Panc1 (cell line): ENCODE measurements around the gene CLDN11. TPM values are rescaled to one million over a fixed set of nuclear protein-coding genes. Genes with fewer than 3 reads are reported as not detected.

ENCODE experiments used
- ATAC-seq: fragments of 200-7000 bp; cut with Tn5 transposase; 2 replicates; pipeline ENCODE4 v1.9.1; 2020; ENCODE audit warnings: mild to moderate bottlenecking, moderate library complexity
- BruUV-seq: library from RNA; stranded (reverse); fragments of 400-500 nt; replicated peaks from 2 replicates; lab custom pipeline; 2021; lab: Mats Ljungman, UMichigan
- CTCF ChIA-PET: fragments of 300-600 bp; sonication (Branson Sonifier 250); formaldehyde crosslinking; loops from one replicate; lab custom pipeline; 2022; ENCODE audit warnings: antibody characterized with exemption; lab: Charles Lee
- POLR2A ChIA-PET: fragments of 300-600 bp; sonication (Branson Sonifier 250); formaldehyde crosslinking; loops from one replicate; lab custom pipeline; 2022; ENCODE audit warnings: antibody characterized with exemption; lab: Charles Lee
- DNase-seq: peaks from one replicate; pipeline ENCODE4 v3.0.0-alpha.2; 2010; ENCODE audit warnings: low read depth, low spot score
- H3K27ac ChIP-seq: 2 replicates; pipeline ENCODE4 v1.5.1; 2011; ENCODE audit warnings: mild to moderate bottlenecking, low read length, inconsistent platforms
- H3K27me3 ChIP-seq: fragments of 200-500 bp; sonication (Bioruptor generic); 2 replicates; pipeline ENCODE4 v1.6.0; 2014; ENCODE audit warnings: low read length, inconsistent platforms; ENCODE audit not compliant: control insufficient read depth, insufficient read depth
- H3K36me3 ChIP-seq: fragments of 200-500 bp; sonication (Bioruptor generic); 2 replicates; pipeline ENCODE4 v1.5.1; 2014; ENCODE audit warnings: inconsistent platforms, mild to moderate bottlenecking, low read length, moderate library complexity; ENCODE audit not compliant: control insufficient read depth, insufficient read depth
- H3K4me1 ChIP-seq: 2 replicates; pipeline ENCODE4 v1.5.1; 2011; ENCODE audit warnings: inconsistent platforms, mild to moderate bottlenecking, low read length, moderate library complexity; ENCODE audit not compliant: control insufficient read depth, insufficient read depth
- H3K4me3 ChIP-seq, 2 experiments: 2 replicates each; pipeline ENCODE4 v1.5.1; 2011 to 2012; ENCODE audit warnings: low read depth in 2 of 2, low read length in 2 of 2, mild to moderate bottlenecking in 2 of 2, inconsistent platforms in 1 of 2, moderate library complexity in 1 of 2
- H3K9me3 ChIP-seq: fragments of 200-500 bp; sonication (Bioruptor generic); 2 replicates; pipeline ENCODE4 v1.5.1; 2014; ENCODE audit warnings: low read depth, mild to moderate bottlenecking, inconsistent platforms, low read length, moderate library complexity; ENCODE audit not compliant: control insufficient read depth, insufficient read depth
- POLR2AphosphoS5 ChIP-seq: IDR thresholded peaks from 2 replicates; pipeline ENCODE4 v1.6.1; 2012; ENCODE audit warnings: mild to moderate bottlenecking, low read depth, low read length, moderate library complexity
- SIN3A ChIP-seq: IDR thresholded peaks from 2 replicates; pipeline ENCODE4 v1.6.1; 2012; ENCODE audit warnings: low read depth, mild to moderate bottlenecking, low read length, moderate library complexity, borderline replicate concordance; ENCODE audit not compliant: insufficient read depth
- TCF7L2 ChIP-seq: IDR thresholded peaks from 2 replicates; pipeline ENCODE4 v1.6.1; 2011; ENCODE audit warnings: mild to moderate bottlenecking, low read depth, low read length, inconsistent platforms
- in situ Hi-C: cut with HindIII; loops from 2 replicates; pipeline ENCODE4 v1.10.0; 2016; ENCODE audit warnings: low sequenced_read_pairs, low pct_unique_long_range_greater_than_20kb
- intact Hi-C: fragments of 100-400 bp; cut with micrococcal nuclease; formaldehyde crosslinking; loops from one replicate; pipeline ENCODE4 v1.10.0; 2022; ENCODE audit not compliant: unreplicated experiment
- total RNA-seq: library from RNA; stranded (reverse); gene quantifications from one replicate; pipeline ENCODE4 v1.2.1, GENCODE V29; 2021; ENCODE audit not compliant: unreplicated experiment
- TF ChIP-seq, protein P1 (sequence below), 2 experiments: IDR thresholded peaks; 2 replicates each; pipeline ENCODE4 v1.6.1; 2011 to 2012; ENCODE audit warnings: low read depth in 2 of 2, control low read depth in 1 of 2, low read length in 1 of 2, mild to moderate bottlenecking in 1 of 2, moderate library complexity in 1 of 2; ENCODE audit not compliant: insufficient read depth in 1 of 2
- TF ChIP-seq, protein P2 (sequence below): fragments of 450-650 bp; IDR thresholded peaks from 2 replicates; pipeline ENCODE4 v1.5.1; 2017; ENCODE audit warnings: mild to moderate bottlenecking

Gene CLDN11
- total RNA-seq, 1 experiment from 2014 or later, result 1.9 TPM

DNA sequence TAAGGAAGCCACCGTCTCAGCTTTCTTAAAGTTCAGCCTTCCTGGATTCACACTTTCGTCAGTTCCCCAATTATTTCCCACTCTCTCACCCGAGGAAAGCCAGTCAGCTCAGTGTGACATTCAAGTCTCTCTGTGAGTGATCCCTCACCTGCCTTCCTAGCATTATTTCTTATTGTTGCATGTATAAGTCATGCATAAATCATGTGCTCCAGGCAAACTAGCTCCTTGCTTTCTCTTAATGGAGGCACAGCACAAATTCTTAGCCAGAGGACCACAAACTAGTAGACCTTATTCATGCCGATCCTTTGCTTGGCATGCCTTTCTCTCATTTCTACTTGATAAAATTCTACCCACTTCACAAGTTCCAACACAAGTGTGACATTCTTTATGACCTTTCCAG, 44.3 kb downstream of the CLDN11 start:
- Histone ChIP-seq H3K27me3 (no peaks in the 10 kb centered on the region; the same call in 1 of the 2 replicates), H3K36me3 (no peaks in the 10 kb centered on the region), H3K4me1 (peaks cover 2% of the 10 kb centered on the region), H3K4me3 (no peak overlapping the region), H3K27ac (no peak overlapping the region), H3K9me3 (no peaks in the 10 kb centered on the region)
- no TSS peak for BruUV-seq
- intact Hi-C loops (no loop called here), in situ Hi-C loops (no loop called here)
- TF ChIP-seq, protein P1, sequence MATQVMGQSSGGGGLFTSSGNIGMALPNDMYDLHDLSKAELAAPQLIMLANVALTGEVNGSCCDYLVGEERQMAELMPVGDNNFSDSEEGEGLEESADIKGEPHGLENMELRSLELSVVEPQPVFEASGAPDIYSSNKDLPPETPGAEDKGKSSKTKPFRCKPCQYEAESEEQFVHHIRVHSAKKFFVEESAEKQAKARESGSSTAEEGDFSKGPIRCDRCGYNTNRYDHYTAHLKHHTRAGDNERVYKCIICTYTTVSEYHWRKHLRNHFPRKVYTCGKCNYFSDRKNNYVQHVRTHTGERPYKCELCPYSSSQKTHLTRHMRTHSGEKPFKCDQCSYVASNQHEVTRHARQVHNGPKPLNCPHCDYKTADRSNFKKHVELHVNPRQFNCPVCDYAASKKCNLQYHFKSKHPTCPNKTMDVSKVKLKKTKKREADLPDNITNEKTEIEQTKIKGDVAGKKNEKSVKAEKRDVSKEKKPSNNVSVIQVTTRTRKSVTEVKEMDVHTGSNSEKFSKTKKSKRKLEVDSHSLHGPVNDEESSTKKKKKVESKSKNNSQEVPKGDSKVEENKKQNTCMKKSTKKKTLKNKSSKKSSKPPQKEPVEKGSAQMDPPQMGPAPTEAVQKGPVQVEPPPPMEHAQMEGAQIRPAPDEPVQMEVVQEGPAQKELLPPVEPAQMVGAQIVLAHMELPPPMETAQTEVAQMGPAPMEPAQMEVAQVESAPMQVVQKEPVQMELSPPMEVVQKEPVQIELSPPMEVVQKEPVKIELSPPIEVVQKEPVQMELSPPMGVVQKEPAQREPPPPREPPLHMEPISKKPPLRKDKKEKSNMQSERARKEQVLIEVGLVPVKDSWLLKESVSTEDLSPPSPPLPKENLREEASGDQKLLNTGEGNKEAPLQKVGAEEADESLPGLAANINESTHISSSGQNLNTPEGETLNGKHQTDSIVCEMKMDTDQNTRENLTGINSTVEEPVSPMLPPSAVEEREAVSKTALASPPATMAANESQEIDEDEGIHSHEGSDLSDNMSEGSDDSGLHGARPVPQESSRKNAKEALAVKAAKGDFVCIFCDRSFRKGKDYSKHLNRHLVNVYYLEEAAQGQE (IDR thresholded peaks at IDR 0.05; ENCODE audit: insufficient read depth in 1 of 2, low read depth in 2 of 2, low read length in 1 of 2), result no peak
- TF ChIP-seq POLR2AphosphoS5 (no peak), SIN3A (no peak), TCF7L2 (no peak)
- TF ChIP-seq, protein P2, sequence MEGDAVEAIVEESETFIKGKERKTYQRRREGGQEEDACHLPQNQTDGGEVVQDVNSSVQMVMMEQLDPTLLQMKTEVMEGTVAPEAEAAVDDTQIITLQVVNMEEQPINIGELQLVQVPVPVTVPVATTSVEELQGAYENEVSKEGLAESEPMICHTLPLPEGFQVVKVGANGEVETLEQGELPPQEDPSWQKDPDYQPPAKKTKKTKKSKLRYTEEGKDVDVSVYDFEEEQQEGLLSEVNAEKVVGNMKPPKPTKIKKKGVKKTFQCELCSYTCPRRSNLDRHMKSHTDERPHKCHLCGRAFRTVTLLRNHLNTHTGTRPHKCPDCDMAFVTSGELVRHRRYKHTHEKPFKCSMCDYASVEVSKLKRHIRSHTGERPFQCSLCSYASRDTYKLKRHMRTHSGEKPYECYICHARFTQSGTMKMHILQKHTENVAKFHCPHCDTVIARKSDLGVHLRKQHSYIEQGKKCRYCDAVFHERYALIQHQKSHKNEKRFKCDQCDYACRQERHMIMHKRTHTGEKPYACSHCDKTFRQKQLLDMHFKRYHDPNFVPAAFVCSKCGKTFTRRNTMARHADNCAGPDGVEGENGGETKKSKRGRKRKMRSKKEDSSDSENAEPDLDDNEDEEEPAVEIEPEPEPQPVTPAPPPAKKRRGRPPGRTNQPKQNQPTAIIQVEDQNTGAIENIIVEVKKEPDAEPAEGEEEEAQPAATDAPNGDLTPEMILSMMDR, result no peak
- CTCF ChIA-PET, result no interaction called here
- DNase-seq, result no peak
- POLR2A ChIA-PET, result no interaction called here
- ATAC-seq, result no peak

DNA sequence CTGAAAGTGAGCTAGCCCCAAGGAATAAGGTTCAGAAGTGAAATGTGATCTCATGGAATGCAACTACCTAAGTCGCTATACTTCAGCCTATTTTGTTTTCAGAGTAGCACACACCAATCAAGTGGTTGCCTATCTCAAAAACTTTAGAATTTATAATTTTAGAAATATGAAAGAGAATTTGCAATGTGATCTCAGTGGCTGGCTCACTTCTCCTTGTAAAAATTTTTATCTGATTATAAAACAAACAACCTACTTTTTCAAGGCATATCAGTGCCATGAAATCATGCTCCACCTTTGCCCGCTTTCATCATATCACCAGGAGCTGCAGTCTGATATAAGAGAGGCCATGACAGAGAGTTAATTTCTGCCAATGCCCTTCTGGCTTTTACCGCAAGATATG, 47.3 kb downstream of the CLDN11 start:
- in situ Hi-C loops, result no loop called here

More for the DNA sequence above, 47.3 kb downstream of the CLDN11 start:
- ChIA-PET POLR2A (no interaction called here), CTCF (no interaction called here)
- intact Hi-C loops, result no loop called here
- no peak overlapping the region for H3K27ac ChIP-seq
- no peaks in the 10 kb centered on the region for H3K9me3 ChIP-seq
- ATAC-seq (no peak), DNase-seq (no peak)
- peaks cover 6% of the 10 kb centered on the region for H3K4me1 ChIP-seq
- TF ChIP-seq, protein P2, result no peak
- TF ChIP-seq POLR2AphosphoS5 (no peak), TCF7L2 (no peak), SIN3A (no peak)
- TF ChIP-seq, protein P1 (IDR thresholded peaks at IDR 0.05; ENCODE audit: insufficient read depth in 1 of 2, low read depth in 2 of 2, low read length in 1 of 2), result no peak
- no peaks in the 10 kb centered on the region; the same call in 1 of the 2 replicates for H3K27me3 ChIP-seq
- no TSS peak for BruUV-seq
- no peak overlapping the region for H3K4me3 ChIP-seq
- H3K36me3 ChIP-seq, result no peaks in the 10 kb centered on the region
